ENCODE measurements around the gene CLDN19.
A peak's percentile ranks its signal among the peaks of the same experiment; 100 is the strongest.

CLDN19 gene

GRCh38 chr1:42698081-42698813 is 41.8 kb downstream of the CLDN19 start:
- no peaks in the 10 kb centered on the region for H3K27me3 ChIP-seq (ENCODE audit: control insufficient read depth, insufficient read depth, low read length)
- no peaks in the 10 kb centered on the region for H3K9me3 ChIP-seq (ENCODE audit: control insufficient read depth, insufficient read depth, low read length)
- H3K4me1 ChIP-seq (ENCODE audit: control insufficient read depth, insufficient read depth, low read length), result 0 out of 2 replicates have a peak, but pooled peaks cover 2% of the 10 kb centered on the region
- no peak overlapping the region for H3K27ac ChIP-seq (ENCODE audit: low read depth, low read length)
- H3K4me3 ChIP-seq (ENCODE audit: low read depth, low read length), result no peak overlapping the region
- peaks cover 100% of the 10 kb centered on the region for H3K36me3 ChIP-seq (ENCODE audit: control insufficient read depth, insufficient read depth, low read length)
- H3K9ac ChIP-seq (ENCODE audit: low read depth, low read length), result no peak overlapping the region

DNA sequence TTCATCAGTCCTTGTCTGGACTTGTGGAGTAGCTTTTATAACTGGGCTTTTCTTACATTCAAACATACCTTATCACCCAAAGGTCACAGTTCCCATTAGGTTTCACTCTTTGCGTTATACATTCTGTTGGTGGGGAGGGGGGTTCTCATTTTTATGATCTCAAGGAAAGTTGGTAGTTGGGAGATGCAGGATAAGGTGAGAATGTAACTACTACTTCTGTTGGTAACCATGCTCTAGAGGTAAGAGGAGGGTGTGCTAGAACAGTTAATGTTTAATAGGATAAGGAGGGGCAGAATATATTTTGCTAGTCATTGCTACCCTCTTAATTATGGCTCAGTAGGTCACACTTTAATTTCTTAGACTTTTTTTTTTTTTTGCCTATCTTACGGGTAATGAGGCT is 47.1 kb downstream of the CLDN19 start:
- Histone ChIP-seq H3K9ac (ENCODE audit: low read depth, low read length) (peak overlapping the region; percentile 26; the same call in 1 of the 2 replicates), H3K9me3 (ENCODE audit: control insufficient read depth, insufficient read depth, low read length) (no peaks in the 10 kb centered on the region), H3K27ac (ENCODE audit: low read depth, low read length) (peak overlapping the region; percentile 17), H3K36me3 (ENCODE audit: control insufficient read depth, insufficient read depth, low read length) (peaks cover 76% of the 10 kb centered on the region), H3K27me3 (ENCODE audit: control insufficient read depth, insufficient read depth, low read length) (no peaks in the 10 kb centered on the region), H3K4me3 (ENCODE audit: low read depth, low read length) (no peak overlapping the region), H3K4me1 (ENCODE audit: control insufficient read depth, insufficient read depth, low read length) (peaks cover 30% of the 10 kb centered on the region)

GRCh38 chr1:42692461-42692860 is 47.6 kb downstream of the CLDN19 start:
- peak overlapping the region; percentile 17 for H3K27ac ChIP-seq (ENCODE audit: low read depth, low read length)
- peaks cover 30% of the 10 kb centered on the region for H3K4me1 ChIP-seq (ENCODE audit: control insufficient read depth, insufficient read depth, low read length)
- H3K9ac ChIP-seq (ENCODE audit: low read depth, low read length), result peak overlapping the region; percentile 26; the same call in 1 of the 2 replicates
- H3K36me3 ChIP-seq (ENCODE audit: control insufficient read depth, insufficient read depth, low read length), result peaks cover 76% of the 10 kb centered on the region
- no peaks in the 10 kb centered on the region for H3K9me3 ChIP-seq (ENCODE audit: control insufficient read depth, insufficient read depth, low read length)
- no peak overlapping the region for H3K4me3 ChIP-seq (ENCODE audit: low read depth, low read length)
- H3K27me3 ChIP-seq (ENCODE audit: control insufficient read depth, insufficient read depth, low read length), result no peaks in the 10 kb centered on the region

GRCh38 chr1:42691157-42691498 is 48.9 kb downstream of the CLDN19 start:
- peaks cover 37% of the 10 kb centered on the region for H3K4me1 ChIP-seq (ENCODE audit: control insufficient read depth, insufficient read depth, low read length)
- H3K4me3 ChIP-seq (ENCODE audit: low read depth, low read length), result no peak overlapping the region
- no peaks in the 10 kb centered on the region for H3K27me3 ChIP-seq (ENCODE audit: control insufficient read depth, insufficient read depth, low read length)
- no peaks in the 10 kb centered on the region for H3K9me3 ChIP-seq (ENCODE audit: control insufficient read depth, insufficient read depth, low read length)
- H3K9ac ChIP-seq (ENCODE audit: low read depth, low read length), result no peak overlapping the region
- peaks cover 74% of the 10 kb centered on the region for H3K36me3 ChIP-seq (ENCODE audit: control insufficient read depth, insufficient read depth, low read length)
- H3K27ac ChIP-seq (ENCODE audit: low read depth, low read length), result no peak overlapping the region

DNA sequence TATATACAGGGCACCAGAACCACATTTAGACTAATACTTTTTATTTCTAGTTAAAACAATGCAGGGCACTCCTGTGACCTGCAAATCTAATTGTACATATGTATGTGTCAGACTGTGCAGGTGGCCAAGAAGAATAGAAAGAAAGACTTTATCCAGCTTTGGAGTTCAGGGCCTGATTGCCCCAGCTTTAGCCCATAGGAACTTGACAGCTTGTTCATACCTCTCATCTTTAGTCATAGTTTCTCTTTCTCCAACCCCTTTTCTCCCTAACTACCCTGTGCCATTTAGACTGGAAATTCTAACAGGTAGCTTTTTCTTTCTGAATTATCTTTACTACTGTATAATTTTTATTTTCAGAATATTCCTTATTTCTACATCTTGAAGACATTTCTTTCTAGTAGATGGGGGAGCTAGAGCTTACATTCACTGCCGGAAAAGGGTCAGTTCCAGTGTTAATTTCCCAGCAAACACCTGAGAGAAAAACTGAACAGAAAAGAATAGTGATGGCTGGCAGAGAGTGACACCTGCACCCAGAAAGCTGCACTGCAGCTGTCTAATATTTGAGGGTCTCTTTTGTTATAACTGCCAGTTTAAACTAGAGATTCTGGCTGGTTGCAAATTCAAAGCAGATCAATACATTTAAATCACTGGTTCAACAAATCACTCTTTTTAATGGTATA is 49.4 kb downstream of the CLDN19 start:
- no peak overlapping the region for H3K27ac ChIP-seq (ENCODE audit: low read depth, low read length)
- no peak overlapping the region for H3K9ac ChIP-seq (ENCODE audit: low read depth, low read length)
- H3K36me3 ChIP-seq (ENCODE audit: control insufficient read depth, insufficient read depth, low read length), result peaks cover 74% of the 10 kb centered on the region
- no peaks in the 10 kb centered on the region for H3K9me3 ChIP-seq (ENCODE audit: control insufficient read depth, insufficient read depth, low read length)
- H3K27me3 ChIP-seq (ENCODE audit: control insufficient read depth, insufficient read depth, low read length), result no peaks in the 10 kb centered on the region
- peaks cover 40% of the 10 kb centered on the region for H3K4me1 ChIP-seq (ENCODE audit: control insufficient read depth, insufficient read depth, low read length)
- H3K4me3 ChIP-seq (ENCODE audit: low read depth, low read length), result no peak overlapping the region

DNA sequence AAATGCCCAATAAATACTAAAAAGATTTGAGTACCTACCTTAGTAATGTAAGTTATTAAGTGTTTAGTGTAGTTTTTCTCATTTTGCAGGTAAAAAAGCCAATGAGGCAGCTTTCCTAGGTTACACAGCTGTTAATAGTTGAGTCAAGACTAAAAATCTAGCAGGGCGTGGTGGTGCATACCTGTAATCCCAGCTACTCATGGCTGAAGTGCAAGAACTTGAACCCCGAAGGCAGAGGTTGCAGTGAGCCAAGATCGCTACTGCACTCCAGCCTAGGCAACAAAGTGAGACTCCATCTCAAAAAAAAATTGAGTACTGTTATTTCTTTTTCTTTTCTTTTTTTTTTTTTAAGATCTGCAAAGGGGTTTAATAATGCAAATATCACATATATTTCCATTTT is 50.1 kb downstream of the CLDN19 start:
- no peaks in the 10 kb centered on the region for H3K27me3 ChIP-seq (ENCODE audit: control insufficient read depth, insufficient read depth, low read length)
- no peak overlapping the region for H3K4me3 ChIP-seq (ENCODE audit: low read depth, low read length)
- H3K36me3 ChIP-seq (ENCODE audit: control insufficient read depth, insufficient read depth, low read length), result peaks cover 74% of the 10 kb centered on the region
- H3K9me3 ChIP-seq (ENCODE audit: control insufficient read depth, insufficient read depth, low read length), result no peaks in the 10 kb centered on the region
- no peak overlapping the region for H3K27ac ChIP-seq (ENCODE audit: low read depth, low read length)
- peaks cover 41% of the 10 kb centered on the region for H3K4me1 ChIP-seq (ENCODE audit: control insufficient read depth, insufficient read depth, low read length)
- H3K9ac ChIP-seq (ENCODE audit: low read depth, low read length), result no peak overlapping the region

GRCh38 chr1:42686418-42686817 is 53.6 kb downstream of the CLDN19 start:
- Histone ChIP-seq H3K4me3 (ENCODE audit: low read depth, low read length) (peak overlapping the region; percentile 89; the same call in 1 of the 2 replicates), H3K9me3 (ENCODE audit: control insufficient read depth, insufficient read depth, low read length) (no peaks in the 10 kb centered on the region), H3K27ac (ENCODE audit: low read depth, low read length) (no peak overlapping the region), H3K9ac (ENCODE audit: low read depth, low read length) (no peak overlapping the region), H3K4me1 (ENCODE audit: control insufficient read depth, insufficient read depth, low read length) (peaks cover 32% of the 10 kb centered on the region), H3K27me3 (ENCODE audit: control insufficient read depth, insufficient read depth, low read length) (no peaks in the 10 kb centered on the region), H3K36me3 (ENCODE audit: control insufficient read depth, insufficient read depth, low read length) (peaks cover 58% of the 10 kb centered on the region)

- Histone ChIP-seq H3K4me3 (ENCODE audit: low read depth, low read length) (peak overlapping the region; percentile 89), H3K27ac (ENCODE audit: low read depth, low read length) (no peak overlapping the region), H3K36me3 (ENCODE audit: control insufficient read depth, insufficient read depth, low read length) (peaks cover 51% of the 10 kb centered on the region), H3K9me3 (ENCODE audit: control insufficient read depth, insufficient read depth, low read length) (no peaks in the 10 kb centered on the region), H3K4me1 (ENCODE audit: control insufficient read depth, insufficient read depth, low read length) (peaks cover 27% of the 10 kb centered on the region), H3K9ac (ENCODE audit: low read depth, low read length) (no peak overlapping the region), H3K27me3 (ENCODE audit: control insufficient read depth, insufficient read depth, low read length) (no peaks in the 10 kb centered on the region)
These were observed 55.9 kb downstream of the CLDN19 start for GRCh38 chr1:42684139-42684538.
